GM20431 (cell line): Measurements from ENCODE around the gene ERBIN.
"Not testable (repeated sequence)": the region's sequence is repeated elsewhere in the genome, so short reads cannot be mapped to it uniquely, and the experiment has no call there.

Experiments
- in situ Hi-C: fragments of 300-500 bp; cut with MseI, MboI; formaldehyde crosslinking; loops from one replicate; pipeline ENCODE4 v1.15.0; 2020; ENCODE audit warnings: low sequenced_read_pairs; ENCODE audit not compliant: unreplicated experiment

ERBIN gene

DNA sequence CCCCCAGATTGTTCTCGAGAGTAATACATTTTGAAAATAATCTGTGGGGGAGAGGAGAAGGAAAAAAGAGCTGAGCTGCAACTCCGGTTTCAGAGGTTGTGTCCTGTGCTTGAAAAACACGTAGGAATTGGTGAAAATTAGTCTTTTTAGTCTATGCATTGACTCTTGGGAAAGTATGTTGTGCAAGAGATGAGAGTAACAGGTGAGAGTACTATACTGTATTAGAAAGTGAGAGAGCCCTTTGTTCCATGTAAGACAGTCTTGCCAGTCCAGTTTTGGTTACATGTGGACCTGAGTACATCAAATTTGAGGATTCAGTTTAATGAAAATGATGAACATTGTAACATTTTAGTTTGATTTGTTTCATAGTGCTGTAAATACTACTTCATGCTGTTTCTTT lies 27.8 kb downstream of the ERBIN start:
- in situ Hi-C loops = no loop called here

DNA sequence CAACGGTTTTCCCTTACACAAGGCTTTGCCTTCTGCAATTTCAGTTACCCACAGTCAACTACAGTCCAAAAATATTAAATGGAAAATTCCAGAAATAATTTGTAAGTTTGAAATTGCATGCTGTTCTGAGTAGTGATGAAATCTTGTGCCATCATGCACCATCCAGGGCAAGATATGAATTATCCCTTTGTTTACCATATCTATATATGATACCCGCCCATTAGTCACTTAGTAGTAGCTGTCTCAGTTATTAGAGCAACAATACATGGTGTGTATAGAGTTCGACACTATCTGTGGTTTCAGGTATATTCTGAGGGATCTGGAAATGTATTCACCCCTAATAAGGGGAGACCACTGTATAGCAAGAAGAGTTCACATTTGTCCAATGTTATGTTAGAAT lies 29.4 kb downstream of the ERBIN start:
- in situ Hi-C loops = no loop called here

DNA sequence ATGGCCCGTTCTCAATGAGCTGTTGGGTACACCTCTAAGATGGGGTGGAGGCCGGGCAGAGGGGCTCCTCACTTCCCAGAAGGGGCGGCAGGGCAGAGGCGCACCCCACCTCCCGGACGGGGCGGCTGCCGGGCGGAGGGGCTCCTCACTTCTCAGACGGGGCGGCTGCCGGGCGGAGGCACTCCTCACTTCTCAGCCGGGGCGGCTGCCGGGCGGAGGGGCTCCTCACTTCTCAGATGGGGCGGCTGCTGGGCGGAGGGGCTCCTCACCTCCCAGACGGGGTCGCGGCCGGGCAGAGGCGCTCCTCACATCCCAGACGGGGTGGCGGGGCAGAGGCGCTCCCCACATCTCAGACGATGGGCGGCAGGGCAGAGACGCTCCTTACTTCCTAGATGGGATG lies 31.3 kb downstream of the ERBIN start:
- in situ Hi-C loops = not testable (repeated sequence)

DNA sequence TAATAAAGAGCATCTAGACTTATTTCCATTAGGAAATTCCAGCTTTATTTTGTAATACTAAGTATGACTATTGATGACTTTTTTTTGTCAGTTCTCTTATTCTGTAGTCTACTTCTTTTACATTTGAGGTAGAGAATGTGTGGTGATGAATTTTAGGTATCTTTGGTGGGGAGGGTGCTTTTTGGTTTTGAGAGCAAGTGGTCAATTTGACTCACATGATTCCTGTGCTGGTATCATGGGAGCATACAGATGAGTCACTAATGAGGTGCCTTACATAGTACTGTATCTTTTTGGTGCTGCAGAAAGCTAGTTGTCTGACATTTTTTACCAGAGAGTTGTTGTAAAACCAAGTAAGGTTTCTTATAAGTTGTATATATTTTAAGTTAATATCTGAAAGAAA lies 35.3 kb downstream of the ERBIN start:
- in situ Hi-C loops = no loop called here

DNA sequence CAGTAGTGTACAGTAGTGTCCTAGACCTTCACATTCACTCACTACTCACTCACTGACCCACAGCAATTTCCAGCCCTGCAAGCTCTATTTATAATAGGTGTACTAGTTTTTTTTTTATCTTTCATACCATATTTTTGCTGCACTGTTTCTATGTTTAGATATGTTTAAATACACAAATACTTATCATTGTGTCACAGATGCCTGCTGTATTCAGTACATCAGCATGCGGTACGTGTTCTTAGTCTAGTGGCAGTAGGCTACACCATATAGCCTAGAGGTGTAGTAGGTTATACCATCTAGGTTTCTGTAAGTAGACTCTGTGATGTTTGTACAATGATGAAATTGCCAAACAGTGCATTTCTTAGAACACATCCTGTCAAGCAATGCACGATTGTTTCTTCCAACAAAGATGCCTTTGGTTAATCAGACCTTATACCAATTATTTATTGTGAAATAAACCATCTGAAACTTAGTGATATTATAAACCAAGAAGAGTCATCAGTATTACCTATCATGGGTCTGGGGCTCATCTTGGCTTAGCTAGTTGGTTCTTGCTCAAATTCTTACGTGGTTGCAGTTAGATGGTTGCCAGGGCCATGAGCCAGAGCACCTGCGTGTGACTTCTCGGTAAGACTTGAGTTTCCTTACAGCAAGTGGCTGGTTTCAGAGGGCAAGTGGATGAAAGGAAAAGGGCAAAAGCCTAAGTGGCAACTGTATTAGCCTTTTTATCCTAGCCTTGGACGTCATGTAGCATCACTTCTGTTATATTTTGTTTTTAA lies 41.1 kb downstream of the ERBIN start:
- in situ Hi-C loops = no loop called here

DNA sequence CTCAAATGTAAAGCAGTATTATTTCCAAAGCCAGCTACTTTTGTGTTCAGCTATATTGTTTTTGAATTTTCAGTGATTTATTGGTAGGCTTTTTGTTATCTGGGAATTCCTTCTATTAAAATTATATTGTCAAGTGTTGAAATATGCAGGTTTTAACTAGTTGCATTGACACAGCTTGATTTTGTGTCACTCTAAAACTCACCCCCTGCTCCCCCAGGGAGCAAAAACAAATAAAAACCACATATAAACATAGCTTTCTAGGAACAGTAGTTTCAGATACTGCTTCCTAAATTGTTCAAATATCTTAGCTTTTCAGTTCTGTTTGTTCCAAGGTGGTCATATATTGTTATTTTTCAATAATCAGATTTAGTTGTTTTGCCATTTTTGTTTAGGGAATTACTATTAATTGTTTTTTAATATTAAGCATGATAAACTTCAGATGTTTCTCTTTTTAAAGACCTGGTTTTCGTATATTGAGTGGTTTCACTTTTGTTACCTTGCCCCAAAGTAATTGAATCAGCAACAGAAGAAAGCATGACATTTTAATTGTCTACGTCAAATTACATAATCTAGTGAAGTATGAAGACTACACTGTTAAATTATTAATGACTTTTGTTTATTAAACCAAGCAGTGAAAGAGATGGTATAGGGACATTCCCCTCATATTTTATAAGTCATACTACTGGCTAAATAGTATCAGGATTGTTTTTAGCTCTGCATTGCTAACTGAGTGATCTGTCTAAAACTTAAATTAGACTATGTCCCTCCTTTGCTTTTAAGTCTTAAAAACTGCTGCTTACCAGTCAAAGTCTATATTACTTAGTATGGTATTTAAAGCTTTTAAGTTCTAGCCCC lies 43.4 kb downstream of the ERBIN start:
- in situ Hi-C loops = no loop called here

DNA sequence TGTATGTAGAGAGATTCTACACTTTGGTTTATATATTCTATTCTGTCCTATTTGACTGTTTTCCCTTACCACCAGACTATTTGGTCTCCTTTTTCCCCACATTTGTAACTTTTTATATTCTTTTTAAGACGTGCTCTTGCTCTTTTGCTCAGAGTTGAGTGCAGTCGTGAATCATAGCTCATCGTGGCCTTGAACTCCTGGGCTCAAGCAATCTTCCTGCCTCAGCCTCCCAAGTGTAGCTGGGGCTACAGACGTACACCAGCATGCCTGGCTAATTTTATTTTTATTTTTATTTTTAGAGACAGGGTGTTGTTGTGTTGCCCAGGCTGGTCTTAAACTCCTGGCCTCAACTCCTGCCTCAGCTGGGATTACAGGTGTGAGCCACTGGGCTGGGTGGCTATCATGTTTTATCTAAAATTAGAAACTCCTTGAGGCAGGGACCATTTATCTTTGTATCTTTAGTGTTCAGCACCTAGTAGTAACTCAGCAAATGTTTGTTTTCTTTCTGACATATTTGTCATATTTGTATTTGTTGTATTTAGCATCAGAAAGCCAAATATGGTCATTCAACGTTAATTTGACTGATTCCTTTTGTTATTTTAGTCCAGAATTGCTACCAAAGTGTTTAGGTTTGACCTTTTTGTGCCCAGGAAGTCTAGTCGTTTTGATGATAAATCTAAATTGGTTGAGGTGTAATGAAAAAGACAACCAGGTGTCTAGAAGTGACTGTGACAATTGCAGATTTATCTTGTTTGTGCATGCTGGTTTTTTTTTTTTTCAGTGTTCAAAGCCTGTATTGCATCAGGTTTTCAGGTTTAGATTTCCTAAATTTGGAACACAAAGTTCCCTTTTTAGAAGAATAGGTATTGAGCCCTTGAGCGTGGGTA lies 44.3 kb downstream of the ERBIN start:
- in situ Hi-C loops = no loop called here

DNA sequence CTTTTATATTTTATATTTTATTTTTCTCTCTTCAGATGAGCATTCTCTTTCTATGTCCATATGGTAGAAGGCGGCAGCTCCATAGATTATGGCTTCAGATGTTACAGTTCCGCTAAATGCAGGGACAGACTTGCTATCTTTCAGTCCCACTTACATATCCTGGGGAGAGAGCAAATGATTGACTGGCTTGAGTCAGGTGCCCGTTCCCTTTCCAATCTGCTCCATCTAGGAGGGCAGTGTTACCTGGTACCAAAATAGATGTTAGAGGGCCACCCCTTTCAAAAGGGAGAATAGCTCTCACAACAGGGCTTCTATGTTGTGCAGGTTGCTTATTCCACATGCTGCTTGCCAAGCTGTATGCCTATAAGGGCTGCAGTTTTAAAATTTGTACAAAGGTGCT lies 45.3 kb downstream of the ERBIN start:
- in situ Hi-C loops = no loop called here

DNA sequence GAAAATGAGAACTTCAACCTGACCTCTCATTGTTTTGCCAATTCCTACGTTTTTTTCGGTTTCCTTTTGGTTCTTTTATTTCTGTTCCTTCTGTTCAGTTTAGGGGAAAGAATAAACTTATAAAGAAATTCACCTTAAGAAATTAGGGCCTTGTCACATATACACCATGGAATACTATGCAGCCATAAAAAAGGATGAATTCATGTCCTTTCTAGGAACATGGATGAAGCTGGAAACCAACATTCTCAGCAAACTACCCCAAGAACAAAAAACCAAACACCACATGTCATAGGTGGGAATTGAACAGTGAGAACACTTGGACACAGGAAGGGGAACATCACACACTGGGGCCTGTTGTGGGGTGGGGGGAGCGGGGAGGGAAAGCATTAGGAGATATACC lies 46.5 kb downstream of the ERBIN start:
- in situ Hi-C loops = not testable (repeated sequence)

DNA sequence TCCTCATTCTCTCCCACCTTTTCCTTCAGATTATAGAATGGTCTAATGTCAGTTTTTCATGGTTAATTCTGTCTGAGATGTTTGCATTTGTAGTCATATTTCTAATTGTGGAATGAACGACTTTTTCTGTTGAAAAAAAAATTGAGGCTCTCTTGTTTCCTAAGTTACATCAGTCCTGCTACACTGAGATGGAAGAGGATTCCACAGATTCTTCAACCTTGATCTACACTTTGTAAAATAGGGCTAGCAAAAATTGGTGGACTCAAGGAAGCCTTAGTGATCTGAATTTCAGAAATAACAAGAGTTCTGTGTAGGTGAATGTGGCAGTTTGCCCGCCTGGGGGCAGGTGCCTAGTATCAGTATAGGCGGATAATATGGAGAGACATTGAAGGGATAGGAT lies 51.9 kb downstream of the ERBIN start:
- in situ Hi-C loops = no loop called here

DNA sequence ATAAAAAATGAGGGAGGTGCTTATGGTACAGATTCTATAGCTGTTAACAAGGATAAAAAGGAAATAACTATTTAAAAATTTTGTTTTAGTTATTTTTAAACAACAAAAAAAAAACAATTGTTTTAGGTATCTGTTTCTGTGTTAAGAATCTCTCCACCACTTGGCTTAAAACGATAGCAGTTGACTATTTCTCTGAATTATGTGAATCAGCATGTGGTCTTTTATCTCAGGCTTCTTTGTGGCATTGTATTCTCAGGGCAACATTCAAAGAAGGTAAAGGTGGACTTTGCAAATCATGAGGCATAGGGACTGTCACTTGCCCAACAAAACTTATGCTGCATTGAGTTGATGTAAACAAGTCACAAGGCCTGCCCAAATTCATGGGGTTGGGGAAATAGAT lies 55.2 kb downstream of the ERBIN start:
- in situ Hi-C loops = no loop called here

DNA sequence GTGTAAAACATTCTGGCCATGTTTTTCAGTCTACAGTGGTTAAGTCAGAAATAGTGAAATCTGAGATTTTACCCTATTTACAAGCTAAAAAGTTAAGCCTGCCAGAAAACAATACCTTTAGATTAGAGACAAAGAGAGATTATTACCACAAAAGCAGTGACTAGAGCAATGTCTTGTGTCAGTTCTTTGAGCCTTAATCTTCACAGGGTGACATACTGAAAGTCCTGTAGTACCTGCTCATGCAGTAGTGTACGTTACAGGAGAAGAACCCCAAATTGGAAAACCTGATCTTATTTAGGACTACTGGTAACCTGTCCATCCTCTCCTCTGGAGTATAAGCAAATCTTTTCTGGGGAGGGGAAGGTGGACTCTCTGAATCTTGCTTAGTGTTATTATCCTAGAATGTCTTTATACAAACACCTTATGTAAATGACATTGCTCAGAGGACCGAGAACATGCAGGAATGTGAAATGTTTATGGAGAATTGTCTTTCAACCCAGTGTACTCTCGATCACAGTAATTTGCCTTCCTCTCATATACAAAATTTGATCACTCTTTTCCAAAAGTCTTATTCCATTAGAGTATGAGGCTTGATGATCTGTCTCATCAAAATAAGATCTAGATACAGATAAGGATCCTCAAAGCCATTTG lies 55.7 kb downstream of the ERBIN start:
- in situ Hi-C loops = no loop called here

DNA sequence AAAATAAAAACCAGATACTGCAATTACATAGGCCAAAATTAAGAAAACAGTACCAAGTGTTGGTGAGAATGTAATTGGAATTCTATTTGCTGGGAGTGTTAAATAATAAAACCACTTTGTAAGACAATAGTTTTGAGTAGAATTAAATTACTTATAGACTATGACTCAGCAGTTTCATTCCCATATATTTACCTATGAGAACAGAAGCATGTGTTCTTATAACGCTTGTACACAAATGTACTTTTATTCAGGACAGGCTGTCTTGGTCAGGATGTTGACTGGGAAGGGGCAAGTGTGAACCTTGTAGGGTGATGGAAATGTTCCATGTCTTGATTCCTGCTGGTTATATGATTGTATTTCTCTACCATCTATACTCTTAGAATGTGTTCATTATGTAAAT lies 56.3 kb downstream of the ERBIN start:
- in situ Hi-C loops = no loop called here

DNA sequence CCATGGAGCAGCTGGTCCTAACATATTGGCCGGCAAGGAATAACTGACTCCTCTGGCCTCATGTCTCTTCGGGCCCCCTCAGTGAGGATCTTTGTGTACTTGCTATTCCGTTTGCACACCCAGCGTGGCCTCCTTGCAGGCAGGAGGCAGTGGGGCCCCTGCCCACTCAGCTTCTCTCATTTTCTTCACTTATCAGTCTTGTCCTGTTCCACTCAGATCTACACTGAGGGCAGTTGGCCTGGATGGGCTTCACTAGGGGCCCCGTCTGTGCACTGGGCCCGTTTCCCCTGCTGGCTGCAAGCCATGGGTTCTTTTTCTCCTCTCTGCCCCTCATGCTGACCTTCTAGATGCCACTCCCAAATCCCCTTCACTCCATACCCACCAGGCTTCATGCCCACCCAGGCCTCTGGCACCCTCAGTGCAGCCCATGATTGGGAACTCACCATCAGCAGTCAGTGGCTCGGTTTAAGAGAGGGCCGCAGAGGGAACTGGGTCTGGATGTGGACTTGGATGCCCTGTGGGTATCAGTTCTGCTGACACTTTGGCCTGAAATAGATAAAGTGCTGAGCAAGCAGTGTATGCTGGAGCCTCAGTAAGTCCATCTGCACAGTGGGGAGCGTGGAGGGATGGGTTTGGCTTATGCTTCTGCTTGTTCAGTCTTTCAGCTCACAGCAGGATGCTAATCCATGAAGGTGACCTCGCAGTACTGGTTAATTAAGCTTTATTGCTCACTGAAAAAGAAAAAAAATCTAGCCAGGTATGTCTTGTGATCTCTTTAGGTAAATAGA lies 57.9 kb downstream of the ERBIN start:
- in situ Hi-C loops = no loop called here

DNA sequence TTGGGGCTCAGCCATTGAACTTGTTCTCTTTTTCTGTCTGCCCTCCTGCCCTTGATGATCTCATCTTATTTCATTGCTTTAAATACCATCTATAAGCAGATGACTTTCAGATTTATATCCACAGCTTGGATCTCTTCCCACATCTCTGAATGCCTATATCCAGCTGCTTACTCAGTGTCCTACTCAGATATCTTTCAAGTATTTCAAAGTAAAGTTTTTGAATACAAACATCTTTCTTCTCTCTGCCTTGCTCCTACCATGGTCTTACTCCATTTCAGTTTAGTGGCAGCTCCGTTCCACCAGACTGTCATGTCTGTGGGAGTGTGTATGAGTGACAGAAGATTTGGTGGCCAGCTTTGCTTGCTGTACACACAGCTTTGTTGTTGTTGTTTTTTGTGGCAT lies 59.7 kb downstream of the ERBIN start:
- in situ Hi-C loops = no loop called here

DNA sequence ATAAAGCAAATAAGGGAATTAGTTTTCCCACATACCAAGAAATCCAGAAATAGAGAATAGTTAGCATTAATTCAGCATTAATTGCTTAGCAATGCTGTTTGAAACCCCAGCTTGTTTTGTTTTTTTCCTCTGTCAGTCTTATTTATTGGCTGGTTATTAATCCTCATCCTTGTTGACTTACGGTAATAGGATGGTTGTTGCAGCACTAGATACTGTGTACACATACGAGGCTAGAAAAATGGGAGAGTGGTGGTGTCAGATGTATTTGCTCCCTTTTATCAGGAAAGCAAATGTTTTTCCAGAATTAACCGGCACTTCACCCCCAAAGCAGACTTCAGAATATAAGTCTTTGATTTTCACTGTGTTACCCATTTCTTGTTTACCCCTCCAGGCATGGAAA lies 60.4 kb downstream of the ERBIN start:
- in situ Hi-C loops = no loop called here

DNA sequence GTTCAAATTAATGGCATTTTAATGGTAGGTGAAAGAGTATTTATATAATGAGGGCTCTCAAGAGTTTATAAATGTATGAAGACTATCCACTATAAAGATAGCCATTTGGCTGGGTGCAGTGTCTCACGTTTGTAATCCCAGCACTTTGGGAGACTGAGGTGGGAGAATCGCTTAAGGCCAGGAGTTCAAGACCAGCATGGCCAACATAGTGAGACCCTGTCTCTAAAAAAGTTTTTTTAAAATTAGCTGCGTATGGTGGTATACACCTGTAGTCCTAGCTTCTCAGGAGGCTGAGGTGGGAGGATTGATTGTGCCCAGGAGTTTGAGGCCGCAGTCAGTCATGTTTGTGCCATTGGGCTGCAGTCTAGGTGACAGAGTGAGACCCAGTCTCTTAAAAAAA lies 61.6 kb downstream of the ERBIN start:
- in situ Hi-C loops = no loop called here

DNA sequence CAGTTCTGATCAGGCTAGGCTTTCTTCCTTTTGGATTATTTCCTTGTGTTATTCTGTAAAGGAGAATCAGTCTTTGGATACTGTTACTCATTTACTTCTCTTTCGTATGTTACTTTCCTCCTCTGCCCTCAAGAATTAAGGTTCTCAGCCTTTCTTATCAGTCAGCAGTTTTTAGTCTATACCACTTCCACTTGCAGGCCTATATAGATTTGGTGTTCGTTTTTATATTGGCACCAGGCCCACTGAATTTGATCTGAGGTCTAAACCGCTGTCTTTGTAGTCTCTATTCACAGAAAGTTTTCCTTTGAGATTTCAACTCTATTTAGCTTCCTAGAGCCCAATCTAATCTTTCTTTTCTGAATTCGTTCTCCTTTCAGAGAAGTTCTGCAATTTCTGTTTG lies 62.8 kb downstream of the ERBIN start:
- in situ Hi-C loops = no loop called here

DNA sequence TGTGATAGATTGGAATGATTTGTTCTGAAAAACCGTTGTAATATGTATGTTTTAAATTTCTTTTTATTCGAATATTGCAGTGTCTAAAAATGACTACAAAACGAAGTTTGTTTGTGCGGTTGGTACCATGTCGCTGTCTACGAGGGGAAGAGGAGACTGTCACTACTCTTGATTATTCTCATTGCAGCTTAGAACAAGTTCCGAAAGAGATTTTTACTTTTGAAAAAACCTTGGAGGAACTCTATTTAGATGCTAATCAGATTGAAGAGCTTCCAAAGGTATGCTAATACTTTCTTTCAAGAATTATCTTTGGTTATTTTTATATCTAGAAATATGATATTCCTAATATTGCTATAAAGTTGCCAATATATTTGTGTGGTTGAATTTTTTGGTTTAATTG lies 66.3 kb downstream of the ERBIN start:
- in situ Hi-C loops = no loop called here
